NCI-H526 treated with DMSO at 0.1 percent for 48 hours (cell line): ENCODE measurements around the gene DAGLB.

Source experiments
- DNase-seq: peaks from one replicate; lab custom pipeline; 2025; lab: John Stamatoyannopoulos, UW

The DAGLB gene

GRCh38 chr7:6367701-6368211 lies 80.0 kb downstream of the DAGLB start:
- no peak for DNase-seq

DNA sequence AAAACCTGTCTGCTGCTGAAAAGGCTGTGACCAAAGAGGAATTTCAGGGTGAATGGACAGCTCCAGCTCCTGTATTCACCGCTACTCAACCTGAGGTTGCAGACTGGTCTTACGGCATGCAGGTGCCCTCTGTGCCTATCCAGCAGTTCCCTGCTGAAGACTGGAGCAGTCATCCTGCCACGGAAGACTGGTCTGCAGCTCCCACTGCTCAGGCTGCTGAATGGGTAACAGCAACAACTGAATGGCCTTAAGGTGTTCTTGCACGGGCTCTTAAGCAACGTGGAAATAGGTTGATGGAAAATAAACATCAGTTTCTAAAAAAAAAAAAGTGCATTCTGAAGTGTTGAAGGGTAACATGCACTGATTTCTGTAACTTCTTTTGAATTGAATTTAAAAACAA lies 82.3 kb downstream of the DAGLB start:
- no peak for DNase-seq

- no peak for DNase-seq
Observed at GRCh38 chr7:6360841-6361240, 86.9 kb downstream of the DAGLB start.

GRCh38 chr7:6359734-6360133 lies 88.0 kb downstream of the DAGLB start:
- no peak for DNase-seq
